ENCODE data around the gene TBX21.

The TBX21 gene

GRCh38 chr17:47704736-47705135 lies 28.3 kb upstream of the TBX21 start:
- no peak for TF ChIP-seq CREB1 (IDR thresholded peaks at IDR 0.05; ENCODE audit: low read depth)
- TF ChIP-seq TAF1 (IDR thresholded peaks at IDR 0.05; ENCODE audit: low read depth): no peak
- TF ChIP-seq, protein P1, sequence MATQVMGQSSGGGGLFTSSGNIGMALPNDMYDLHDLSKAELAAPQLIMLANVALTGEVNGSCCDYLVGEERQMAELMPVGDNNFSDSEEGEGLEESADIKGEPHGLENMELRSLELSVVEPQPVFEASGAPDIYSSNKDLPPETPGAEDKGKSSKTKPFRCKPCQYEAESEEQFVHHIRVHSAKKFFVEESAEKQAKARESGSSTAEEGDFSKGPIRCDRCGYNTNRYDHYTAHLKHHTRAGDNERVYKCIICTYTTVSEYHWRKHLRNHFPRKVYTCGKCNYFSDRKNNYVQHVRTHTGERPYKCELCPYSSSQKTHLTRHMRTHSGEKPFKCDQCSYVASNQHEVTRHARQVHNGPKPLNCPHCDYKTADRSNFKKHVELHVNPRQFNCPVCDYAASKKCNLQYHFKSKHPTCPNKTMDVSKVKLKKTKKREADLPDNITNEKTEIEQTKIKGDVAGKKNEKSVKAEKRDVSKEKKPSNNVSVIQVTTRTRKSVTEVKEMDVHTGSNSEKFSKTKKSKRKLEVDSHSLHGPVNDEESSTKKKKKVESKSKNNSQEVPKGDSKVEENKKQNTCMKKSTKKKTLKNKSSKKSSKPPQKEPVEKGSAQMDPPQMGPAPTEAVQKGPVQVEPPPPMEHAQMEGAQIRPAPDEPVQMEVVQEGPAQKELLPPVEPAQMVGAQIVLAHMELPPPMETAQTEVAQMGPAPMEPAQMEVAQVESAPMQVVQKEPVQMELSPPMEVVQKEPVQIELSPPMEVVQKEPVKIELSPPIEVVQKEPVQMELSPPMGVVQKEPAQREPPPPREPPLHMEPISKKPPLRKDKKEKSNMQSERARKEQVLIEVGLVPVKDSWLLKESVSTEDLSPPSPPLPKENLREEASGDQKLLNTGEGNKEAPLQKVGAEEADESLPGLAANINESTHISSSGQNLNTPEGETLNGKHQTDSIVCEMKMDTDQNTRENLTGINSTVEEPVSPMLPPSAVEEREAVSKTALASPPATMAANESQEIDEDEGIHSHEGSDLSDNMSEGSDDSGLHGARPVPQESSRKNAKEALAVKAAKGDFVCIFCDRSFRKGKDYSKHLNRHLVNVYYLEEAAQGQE (IDR thresholded peaks at IDR 0.05; ENCODE audit: low read depth): no peak
- TF ChIP-seq RAD21 (IDR thresholded peaks at IDR 0.05; ENCODE audit: low read depth): no peak
- TF ChIP-seq ZBTB7A (IDR thresholded peaks at IDR 0.05; ENCODE audit: low read depth): no peak
- TF ChIP-seq CEBPB (IDR thresholded peaks at IDR 0.05): no peak
- no peak for TF ChIP-seq FOXM1 (IDR thresholded peaks at IDR 0.05; ENCODE audit: borderline replicate concordance, low read depth)
- TF ChIP-seq EGR1 (IDR thresholded peaks at IDR 0.05): no peak
- TF ChIP-seq NFIC (IDR thresholded peaks at IDR 0.05): no peak
- no peak for TF ChIP-seq TEAD4 (IDR thresholded peaks at IDR 0.05)
- no peak for TF ChIP-seq MAX (IDR thresholded peaks at IDR 0.05)
- TF ChIP-seq YY1 (IDR thresholded peaks at IDR 0.05; ENCODE audit: low read depth): no peak
- no peak for TF ChIP-seq EP300 (IDR thresholded peaks at IDR 0.05; ENCODE audit: borderline replicate concordance)
- no peak for TF ChIP-seq TCF12 (IDR thresholded peaks at IDR 0.05; ENCODE audit: low read depth)
- TF ChIP-seq, protein P2, sequence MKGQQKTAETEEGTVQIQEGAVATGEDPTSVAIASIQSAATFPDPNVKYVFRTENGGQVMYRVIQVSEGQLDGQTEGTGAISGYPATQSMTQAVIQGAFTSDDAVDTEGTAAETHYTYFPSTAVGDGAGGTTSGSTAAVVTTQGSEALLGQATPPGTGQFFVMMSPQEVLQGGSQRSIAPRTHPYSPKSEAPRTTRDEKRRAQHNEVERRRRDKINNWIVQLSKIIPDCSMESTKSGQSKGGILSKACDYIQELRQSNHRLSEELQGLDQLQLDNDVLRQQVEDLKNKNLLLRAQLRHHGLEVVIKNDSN (IDR thresholded peaks at IDR 0.05): no peak

DNA sequence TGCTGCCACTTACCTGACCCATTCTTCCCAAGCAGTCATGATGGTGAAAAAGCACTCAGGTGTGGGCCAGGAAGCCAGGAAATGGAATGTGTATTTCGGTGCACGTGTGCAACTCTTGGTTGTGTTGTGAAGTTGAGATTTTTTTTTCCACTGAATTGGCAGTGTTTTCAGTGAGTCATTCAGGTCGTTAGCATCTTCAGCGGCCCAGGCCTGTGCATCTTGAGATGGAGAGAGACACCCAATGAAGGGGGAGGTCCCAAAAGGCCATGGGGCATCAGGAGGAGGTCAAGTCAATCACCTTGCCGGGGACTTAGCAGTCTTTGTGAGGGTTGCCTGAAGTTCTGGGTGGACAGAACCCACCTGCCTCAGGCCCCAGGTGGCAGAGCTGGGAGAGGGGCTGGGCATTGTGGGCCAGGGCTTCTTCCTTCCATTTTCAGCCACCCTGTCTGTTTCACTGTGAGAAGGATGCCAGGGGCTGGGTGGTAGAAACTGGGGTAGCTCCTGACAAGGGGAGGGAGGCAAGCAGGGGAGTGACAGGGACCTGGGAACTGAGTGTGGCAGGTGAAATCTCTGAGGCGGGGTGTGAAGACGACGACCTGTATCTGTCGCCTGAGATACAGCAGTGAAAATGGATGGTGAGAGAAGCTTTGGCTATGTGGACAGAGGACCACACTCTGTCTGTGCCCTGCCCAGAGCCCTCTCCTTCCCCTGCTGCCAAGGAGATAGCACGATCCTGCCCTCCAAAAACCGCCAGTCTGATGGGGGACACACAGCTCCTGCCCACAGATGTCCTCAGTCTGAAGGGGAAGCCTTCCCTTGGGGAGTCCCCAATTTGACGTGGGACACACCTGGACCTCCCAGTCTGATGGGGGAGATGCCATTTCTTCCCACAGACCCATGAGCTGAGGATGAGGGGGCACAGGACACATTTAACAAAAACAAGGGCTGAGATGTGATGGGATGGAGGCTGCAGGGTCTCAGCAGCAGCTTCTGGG lies 27.2 kb upstream of the TBX21 start:
- no peak for TF ChIP-seq TCF12 (IDR thresholded peaks at IDR 0.05; ENCODE audit: low read depth)
- TF ChIP-seq, protein P1 (IDR thresholded peaks at IDR 0.05; ENCODE audit: low read depth): no peak
- TF ChIP-seq CEBPB (IDR thresholded peaks at IDR 0.05): no peak
- no peak for TF ChIP-seq YY1 (IDR thresholded peaks at IDR 0.05; ENCODE audit: low read depth)
- TF ChIP-seq, protein P2 (IDR thresholded peaks at IDR 0.05): no peak

DNA sequence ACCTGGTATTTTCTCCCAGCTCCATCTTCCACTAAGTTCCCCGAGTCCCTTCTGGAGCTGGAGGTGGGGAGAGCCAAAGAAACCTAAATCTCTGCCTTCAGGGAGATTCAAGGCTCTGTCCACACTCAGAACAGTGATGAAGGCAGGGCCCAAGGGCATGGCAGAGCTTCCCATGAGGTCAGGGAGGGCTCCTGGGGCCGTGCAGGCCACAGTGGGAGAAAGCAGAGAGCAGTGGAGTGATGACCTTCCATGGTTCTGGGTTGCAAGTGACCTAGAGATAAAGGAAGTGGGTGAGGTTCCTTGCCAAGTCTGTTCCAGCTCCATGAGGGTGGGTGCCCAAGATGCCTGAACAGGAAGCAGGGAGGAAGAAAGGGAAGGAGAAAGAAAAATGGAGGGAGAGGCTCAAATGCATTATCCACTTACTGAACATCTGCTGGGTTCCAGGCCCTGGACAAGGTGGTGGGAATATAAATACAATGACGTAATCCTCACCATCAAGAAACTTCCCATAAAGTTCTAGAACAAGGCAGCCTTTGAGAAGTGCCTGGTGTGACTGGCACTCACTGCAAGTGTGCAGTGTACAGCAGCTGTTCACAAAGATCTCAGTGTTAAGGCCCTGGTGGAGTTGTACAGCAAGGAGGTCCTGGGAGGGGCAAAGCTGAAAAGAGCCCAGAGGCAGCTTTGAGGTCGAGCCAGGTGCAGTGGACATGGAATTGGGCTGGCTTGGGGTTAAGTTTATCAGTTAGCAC lies 25.8 kb upstream of the TBX21 start:
- TF ChIP-seq CEBPB (IDR thresholded peaks at IDR 0.05) (no peak), TAF1 (IDR thresholded peaks at IDR 0.05; ENCODE audit: low read depth) (no peak), YY1 (IDR thresholded peaks at IDR 0.05; ENCODE audit: low read depth) (no peak), RAD21 (IDR thresholded peaks at IDR 0.05; ENCODE audit: low read depth) (no peak), ZBTB7A (IDR thresholded peaks at IDR 0.05; ENCODE audit: low read depth) (no peak), EGR1 (IDR thresholded peaks at IDR 0.05) (no peak), TCF12 (IDR thresholded peaks at IDR 0.05; ENCODE audit: low read depth) (no peak), FOXM1 (IDR thresholded peaks at IDR 0.05; ENCODE audit: borderline replicate concordance, low read depth) (no peak), TEAD4 (IDR thresholded peaks at IDR 0.05) (no peak), NFIC (IDR thresholded peaks at IDR 0.05) (no peak), MAX (IDR thresholded peaks at IDR 0.05) (no peak), EP300 (IDR thresholded peaks at IDR 0.05; ENCODE audit: borderline replicate concordance) (no peak), CREB1 (IDR thresholded peaks at IDR 0.05; ENCODE audit: low read depth) (no peak)
- TF ChIP-seq, protein P2 (IDR thresholded peaks at IDR 0.05): no peak
- TF ChIP-seq, protein P1 (IDR thresholded peaks at IDR 0.05; ENCODE audit: low read depth): no peak
